Natural killer cell (primary cell): ENCODE measurements around the gene NUAK1. TPM values are rescaled to one million over a fixed set of nuclear protein-coding genes. Genes with fewer than 3 reads are reported as not detected.

Experiments
- ATAC-seq, 3 donors: fragments of 150-1000 bp in 2 of 3; fragments of 200-7000 bp in 1 of 3; cut with Tn5 transposase; 1 replicate in 1 of 3; 2 replicates in 2 of 3; pipeline ENCODE4 v1.10.0; 2021; ENCODE audit warnings: mild to moderate bottlenecking in 2 of 3, moderate library complexity in 2 of 3
- DNase-seq, 2 donors: peaks; one replicate each; pipeline versions ENCODE4 v3.0.0 to v3.0.0-alpha.2; 2013 to 2021; ENCODE audit warnings: mixed read lengths in 1 of 2
- H3K27ac ChIP-seq: one replicate; pipeline ENCODE4 v1.5.1; 2013; ENCODE audit warnings: mild to moderate bottlenecking, low read length
- H3K27me3 ChIP-seq: one replicate; pipeline ENCODE4 v1.6.1; 2013; ENCODE audit warnings: low read length; ENCODE audit not compliant: control insufficient read depth, insufficient read depth
- H3K36me3 ChIP-seq: one replicate; pipeline ENCODE4 v1.6.1; 2013; ENCODE audit warnings: low read length; ENCODE audit not compliant: control insufficient read depth, insufficient read depth
- H3K4me1 ChIP-seq: one replicate; pipeline ENCODE4 v1.6.1; 2013; ENCODE audit warnings: low read length; ENCODE audit not compliant: control insufficient read depth, insufficient read depth
- H3K4me3 ChIP-seq: one replicate; pipeline ENCODE4 v1.5.1; 2013; ENCODE audit warnings: low read length
- H3K9me3 ChIP-seq: one replicate; pipeline ENCODE4 v1.6.1; 2013; ENCODE audit warnings: low read length; ENCODE audit not compliant: control insufficient read depth, insufficient read depth
- H3K27ac Mint-ChIP-seq, 2 donors: one replicate each; pipeline ENCODE4 v1.8.0; 2022; ENCODE audit warnings: mild to moderate bottlenecking in 2 of 2, mixed read lengths in 2 of 2, moderate library complexity in 1 of 2
- H3K27me3 Mint-ChIP-seq, 2 donors: one replicate each; pipeline ENCODE4 v1.8.0; 2022; ENCODE audit warnings: low read depth in 2 of 2, mixed read lengths in 2 of 2
- H3K36me3 Mint-ChIP-seq: one replicate; pipeline ENCODE4 v1.8.0; 2022; ENCODE audit warnings: mixed read lengths
- H3K4me1 Mint-ChIP-seq, 2 donors: one replicate each; pipeline ENCODE4 v1.8.0; 2022; ENCODE audit warnings: mixed read lengths in 2 of 2
- H3K4me3 Mint-ChIP-seq: one replicate; pipeline ENCODE4 v1.8.0; 2022; ENCODE audit warnings: mild to moderate bottlenecking, moderate library complexity, mixed read lengths
- H3K9me3 Mint-ChIP-seq, 2 donors: one replicate each; pipeline ENCODE4 v1.8.0; 2022; ENCODE audit warnings: mixed read lengths in 2 of 2
- WGBS: methylation state at CpG from one replicate; pipeline ENCODE4 v1.1.7; 2013; ENCODE audit warnings: missing lambda C conversion rate; ENCODE audit not compliant: insufficient coverage; 5-methylcytosine and 5-hydroxymethylcytosine counted together
- intact Hi-C: fragments of 100-400 bp; cut with micrococcal nuclease; formaldehyde crosslinking; loops from one replicate; pipeline ENCODE4 v1.14.2; 2022
- total RNA-seq, 4 donors: library from RNA; stranded (reverse); fragments of 120-200 nt in 1 of 4; gene quantifications; one replicate each; pipeline versions ENCODE4 v1.2.3 to v1.2.4, GENCODE V29; 2013 to 2022
- TF ChIP-seq, protein P1 (sequence below): fragments of 200-600 bp; IDR thresholded peaks from one replicate; pipeline ENCODE4 v1.8.0; 2022; ENCODE audit warnings: antibody characterized with exemption

NUAK1 gene
- total RNA-seq, 3 donors from 2014 or later (not counting 1 experiment from before 2014, with no cell fraction given): 1.4 to 10.9 (median 3.4) TPM

DNA sequence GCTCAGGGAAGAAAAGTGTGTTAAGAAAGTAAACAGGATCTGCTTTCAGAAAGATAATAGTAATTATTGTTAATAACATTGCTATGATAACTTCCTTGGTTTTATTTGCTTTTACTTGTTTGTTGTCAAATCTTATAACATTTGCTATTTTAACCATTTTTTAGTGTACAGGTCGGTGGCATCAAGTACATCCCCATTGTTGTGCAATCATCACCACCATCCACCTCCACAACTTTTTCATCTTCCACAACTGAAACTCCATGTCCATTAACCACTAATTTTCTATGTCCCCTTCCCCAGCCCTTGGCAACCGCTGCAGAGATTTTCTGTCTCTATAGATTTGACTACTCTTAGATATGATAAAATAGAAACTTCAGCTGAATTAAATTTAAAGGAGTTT, 22.7 kb upstream of the NUAK1 start:
- no peak for ATAC-seq
- WGBS: 76% methylated on average over 1 of the region's 2 CpGs
- H3K36me3 Mint-ChIP-seq: no peaks in the 10 kb centered on the region
- Histone ChIP-seq H3K4me1 (no peaks in the 10 kb centered on the region), H3K4me3 (no peak overlapping the region), H3K36me3 (no peaks in the 10 kb centered on the region), H3K27ac (no peak overlapping the region), H3K9me3 (no peaks in the 10 kb centered on the region), H3K27me3 (no peaks in the 10 kb centered on the region)
- intact Hi-C loops: no loop called here
- H3K27me3 Mint-ChIP-seq: peaks cover 12 to 32% of the 10 kb centered on the region in 2 donors
- DNase-seq: no peak
- H3K27ac Mint-ChIP-seq: no peak overlapping the region
- no peaks in the 10 kb centered on the region for H3K9me3 Mint-ChIP-seq
- no peak overlapping the region for H3K4me3 Mint-ChIP-seq
- no peaks in the 10 kb centered on the region for H3K4me1 Mint-ChIP-seq
- TF ChIP-seq, protein P1, sequence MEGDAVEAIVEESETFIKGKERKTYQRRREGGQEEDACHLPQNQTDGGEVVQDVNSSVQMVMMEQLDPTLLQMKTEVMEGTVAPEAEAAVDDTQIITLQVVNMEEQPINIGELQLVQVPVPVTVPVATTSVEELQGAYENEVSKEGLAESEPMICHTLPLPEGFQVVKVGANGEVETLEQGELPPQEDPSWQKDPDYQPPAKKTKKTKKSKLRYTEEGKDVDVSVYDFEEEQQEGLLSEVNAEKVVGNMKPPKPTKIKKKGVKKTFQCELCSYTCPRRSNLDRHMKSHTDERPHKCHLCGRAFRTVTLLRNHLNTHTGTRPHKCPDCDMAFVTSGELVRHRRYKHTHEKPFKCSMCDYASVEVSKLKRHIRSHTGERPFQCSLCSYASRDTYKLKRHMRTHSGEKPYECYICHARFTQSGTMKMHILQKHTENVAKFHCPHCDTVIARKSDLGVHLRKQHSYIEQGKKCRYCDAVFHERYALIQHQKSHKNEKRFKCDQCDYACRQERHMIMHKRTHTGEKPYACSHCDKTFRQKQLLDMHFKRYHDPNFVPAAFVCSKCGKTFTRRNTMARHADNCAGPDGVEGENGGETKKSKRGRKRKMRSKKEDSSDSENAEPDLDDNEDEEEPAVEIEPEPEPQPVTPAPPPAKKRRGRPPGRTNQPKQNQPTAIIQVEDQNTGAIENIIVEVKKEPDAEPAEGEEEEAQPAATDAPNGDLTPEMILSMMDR: no peak

DNA sequence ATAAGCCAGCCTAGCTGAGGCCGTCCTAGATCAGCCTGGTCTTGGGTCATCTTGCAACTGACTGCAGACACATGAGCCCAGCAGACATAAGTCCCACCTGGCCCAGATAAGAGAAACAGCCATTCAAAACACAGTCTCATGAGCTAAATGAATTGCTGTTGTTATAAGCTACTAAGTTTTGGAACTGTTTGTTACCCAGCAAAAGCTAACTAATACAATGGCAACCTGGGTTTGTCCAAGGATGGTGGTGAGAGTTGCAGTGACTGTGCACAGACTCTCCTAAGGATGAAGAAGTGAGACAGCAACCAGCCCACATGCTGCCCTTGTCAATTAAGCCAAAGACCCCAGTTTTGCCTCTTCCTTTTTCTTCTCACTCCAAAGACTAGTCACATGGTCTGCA, 22.2 kb upstream of the NUAK1 start:
- WGBS: 96% methylated on average over 1 of the region's 1 CpG
- Mint-ChIP-seq H3K36me3 (no peaks in the 10 kb centered on the region), H3K9me3 (no peaks in the 10 kb centered on the region), H3K27ac (no peak overlapping the region), H3K4me1 (no peaks in the 10 kb centered on the region), H3K27me3 (peaks cover 6 to 32% of the 10 kb centered on the region in 2 donors), H3K4me3 (no peak overlapping the region)
- Histone ChIP-seq H3K27ac (no peak overlapping the region), H3K36me3 (no peaks in the 10 kb centered on the region), H3K9me3 (no peaks in the 10 kb centered on the region), H3K4me3 (no peak overlapping the region), H3K27me3 (no peaks in the 10 kb centered on the region), H3K4me1 (no peaks in the 10 kb centered on the region)
- DNase-seq: no peak
- intact Hi-C loops: no loop called here
- ATAC-seq: no peak
- TF ChIP-seq, protein P1: no peak

DNA sequence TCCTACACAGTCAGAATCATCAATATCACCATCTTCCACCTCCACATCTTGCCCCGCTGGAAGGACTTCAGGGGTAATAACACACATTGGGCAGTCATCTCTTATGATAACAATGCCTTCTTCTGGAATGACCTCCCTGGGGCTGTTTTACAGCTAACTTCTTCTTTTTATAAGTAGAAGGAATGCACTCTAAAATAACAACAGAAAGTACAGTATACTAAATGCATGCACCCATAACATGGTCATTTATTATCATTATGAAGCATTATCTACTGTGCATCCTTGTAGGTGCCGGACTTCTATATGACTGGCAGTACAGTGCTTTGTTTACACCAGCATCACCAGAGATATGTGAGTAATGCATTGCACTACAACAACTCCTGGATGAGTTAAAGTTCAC, 19.0 kb upstream of the NUAK1 start:
- Histone ChIP-seq H3K4me1 (no peaks in the 10 kb centered on the region), H3K27me3 (no peaks in the 10 kb centered on the region), H3K4me3 (no peak overlapping the region), H3K36me3 (no peaks in the 10 kb centered on the region), H3K27ac (no peak overlapping the region), H3K9me3 (no peaks in the 10 kb centered on the region)
- no peak overlapping the region for H3K4me3 Mint-ChIP-seq
- H3K9me3 Mint-ChIP-seq: no peaks in the 10 kb centered on the region
- H3K27ac Mint-ChIP-seq: no peak overlapping the region
- ATAC-seq (no peak), DNase-seq (no peak)
- 94% methylated on average over 2 of the region's 2 CpGs for WGBS
- intact Hi-C loops: no loop called here
- TF ChIP-seq, protein P1: no peak
- peaks cover 5 to 37% of the 10 kb centered on the region in 2 donors for H3K27me3 Mint-ChIP-seq
- no peaks in the 10 kb centered on the region for H3K36me3 Mint-ChIP-seq
- H3K4me1 Mint-ChIP-seq: no peaks in the 10 kb centered on the region

DNA sequence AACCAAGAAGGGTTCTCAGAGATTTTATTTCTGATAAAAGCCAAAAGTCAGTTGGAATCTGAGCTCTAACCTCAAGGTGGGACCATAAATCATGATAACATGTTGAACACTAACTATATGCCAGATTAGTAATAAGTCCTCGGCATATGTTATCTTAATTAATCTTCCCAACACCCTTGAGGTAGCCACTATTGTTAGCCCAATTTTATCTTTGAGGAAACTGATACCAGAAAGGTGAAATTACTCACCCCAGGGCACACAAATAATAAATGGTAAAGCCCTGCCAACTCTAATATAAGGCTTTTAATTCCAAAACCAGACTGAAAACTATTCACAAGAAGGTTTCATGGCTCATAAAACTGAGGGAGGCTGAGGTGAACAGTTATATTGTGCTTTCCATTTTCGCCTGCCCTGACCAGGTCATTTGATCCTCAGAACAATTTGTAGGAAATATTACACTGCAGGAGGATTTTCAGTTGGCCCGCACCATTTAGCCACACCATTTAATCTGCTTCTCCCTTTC, 16.1 kb upstream of the NUAK1 start:
- no peak for ATAC-seq
- Mint-ChIP-seq H3K9me3 (no peaks in the 10 kb centered on the region), H3K4me1 (no peaks in the 10 kb centered on the region), H3K36me3 (no peaks in the 10 kb centered on the region), H3K27me3 (peaks cover 5 to 33% of the 10 kb centered on the region in 2 donors), H3K4me3 (no peak overlapping the region), H3K27ac (no peak overlapping the region)
- TF ChIP-seq, protein P1: no peak
- Histone ChIP-seq H3K36me3 (no peaks in the 10 kb centered on the region), H3K9me3 (no peaks in the 10 kb centered on the region), H3K27ac (no peak overlapping the region), H3K27me3 (no peaks in the 10 kb centered on the region), H3K4me1 (no peaks in the 10 kb centered on the region), H3K4me3 (no peak overlapping the region)
- intact Hi-C loops: no loop called here
- WGBS: 72% methylated on average over 3 of the region's 3 CpGs
- DNase-seq: no peak
